H4 (cell line): Measurements from ENCODE around the gene CTSZ. TPM values are rescaled to one million over a fixed set of nuclear protein-coding genes. Genes with fewer than 3 reads are reported as not detected.
A peak's percentile ranks its signal among the peaks of the same experiment; 100 is the strongest.

Source experiments
- DNase-seq: peaks from one replicate; pipeline ENCODE4 v3.0.0-alpha.2; 2015; ENCODE audit warnings: low spot score
- total RNA-seq: library from RNA; depleted of rRNA; stranded (reverse); fragments of >200 nt; shearing (Covaris generic); gene quantifications from 2 replicates; pipeline ENCODE4 v1.2.3, GENCODE V29; 2014

The CTSZ gene
- total RNA-seq, 1 experiment from 2014 or later: 0.17 TPM

DNA sequence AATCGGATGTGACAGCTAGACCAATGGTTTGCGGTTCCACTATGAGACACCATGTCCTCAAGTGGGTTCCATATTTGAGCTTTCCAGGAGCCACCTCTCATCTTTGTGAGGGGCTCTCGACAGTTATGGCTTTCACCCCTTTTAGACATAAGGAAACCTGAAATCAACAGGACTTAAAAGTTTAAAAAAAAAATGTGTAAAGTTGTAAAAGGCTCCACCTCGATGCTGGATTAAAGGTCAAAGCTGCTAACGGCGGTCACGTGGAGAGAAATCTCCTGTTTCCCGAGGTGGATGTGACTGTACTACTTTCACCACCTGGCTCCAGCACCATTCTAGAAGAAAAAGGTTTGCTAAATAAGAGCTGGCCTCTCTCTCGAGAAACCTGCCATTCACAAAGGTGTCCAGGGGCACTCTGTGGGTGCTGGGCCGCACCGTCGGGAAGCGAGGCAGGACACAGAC lies 24.5 kb upstream of the CTSZ start:
- DNase-seq: no peak

DNA sequence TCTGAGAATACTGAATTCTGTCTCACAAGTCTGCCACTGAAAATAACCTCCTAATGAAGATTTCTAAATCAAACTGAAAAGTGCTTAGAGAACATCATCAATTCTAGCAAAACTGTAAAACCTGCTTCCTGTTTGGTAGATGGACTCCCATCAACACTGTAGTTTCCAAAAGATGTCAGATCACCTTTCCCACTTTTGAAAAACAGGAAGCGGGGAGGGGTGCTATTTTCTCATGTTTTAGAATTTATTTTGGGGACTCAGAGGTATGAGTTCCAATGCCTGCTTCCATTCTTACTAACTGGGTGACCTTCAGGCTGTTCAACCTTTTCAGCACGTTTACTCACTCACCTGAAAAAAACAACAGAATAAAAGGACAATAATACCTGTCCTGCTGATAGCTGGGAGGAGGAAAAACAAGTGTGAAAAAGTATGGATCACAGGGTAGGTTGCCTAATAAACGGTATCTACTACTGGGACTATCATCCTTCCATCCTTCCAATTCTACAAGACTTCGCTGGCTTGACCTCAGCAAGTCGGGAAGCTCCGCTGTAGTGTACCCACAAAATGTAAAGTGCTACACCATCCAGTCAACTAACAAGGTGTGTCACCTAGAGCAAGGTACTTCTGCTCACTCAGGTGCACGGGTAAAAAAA lies 24.0 kb upstream of the CTSZ start:
- no peak for DNase-seq

DNA sequence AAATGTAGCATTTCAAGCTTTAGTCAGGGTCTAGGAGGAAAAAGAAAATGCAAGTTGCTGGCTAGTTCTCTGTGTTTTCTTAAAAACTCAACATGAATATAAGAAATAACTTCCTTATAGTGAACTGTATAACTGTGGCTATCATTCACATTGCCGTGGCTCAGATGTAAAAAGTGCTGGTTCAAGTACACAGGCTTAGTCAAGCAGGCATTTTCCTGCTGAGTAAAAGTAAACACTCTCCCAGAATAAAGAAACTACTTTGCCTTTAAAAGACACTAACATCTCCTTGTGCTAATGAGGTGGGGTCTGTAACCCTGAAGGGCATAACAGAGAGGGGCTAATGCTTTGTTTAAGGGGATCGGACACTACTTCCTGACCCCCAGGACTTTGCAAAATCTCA lies 21.8 kb upstream of the CTSZ start:
- no peak for DNase-seq

DNA sequence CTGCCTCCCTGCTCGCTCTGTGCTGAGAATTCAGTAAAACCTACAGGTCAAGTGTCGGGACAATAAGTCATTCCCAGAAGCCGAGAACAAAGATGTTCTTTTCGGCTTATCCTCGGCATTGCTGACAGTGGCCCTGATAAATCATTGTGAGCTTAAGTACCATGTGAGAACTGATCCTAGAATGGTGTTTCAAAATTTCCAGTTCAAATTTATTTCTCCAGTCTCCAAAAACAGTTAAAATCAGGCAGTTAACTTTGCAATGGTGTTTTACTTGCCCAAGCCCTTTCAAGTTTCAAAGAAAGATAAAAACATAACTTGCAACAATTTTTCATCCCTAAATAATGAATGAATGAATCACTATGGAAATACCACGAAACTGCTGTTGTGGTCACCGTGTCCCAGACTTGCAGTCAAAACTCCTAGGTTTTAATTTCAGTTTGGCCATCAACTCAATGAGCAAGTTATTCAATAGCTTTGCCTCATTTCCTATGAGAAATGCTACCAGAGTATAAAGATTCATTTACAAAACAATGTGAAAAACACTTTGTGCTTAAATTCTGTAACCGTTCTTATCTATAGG lies 20.8 kb upstream of the CTSZ start:
- DNase-seq: no peak

DNA sequence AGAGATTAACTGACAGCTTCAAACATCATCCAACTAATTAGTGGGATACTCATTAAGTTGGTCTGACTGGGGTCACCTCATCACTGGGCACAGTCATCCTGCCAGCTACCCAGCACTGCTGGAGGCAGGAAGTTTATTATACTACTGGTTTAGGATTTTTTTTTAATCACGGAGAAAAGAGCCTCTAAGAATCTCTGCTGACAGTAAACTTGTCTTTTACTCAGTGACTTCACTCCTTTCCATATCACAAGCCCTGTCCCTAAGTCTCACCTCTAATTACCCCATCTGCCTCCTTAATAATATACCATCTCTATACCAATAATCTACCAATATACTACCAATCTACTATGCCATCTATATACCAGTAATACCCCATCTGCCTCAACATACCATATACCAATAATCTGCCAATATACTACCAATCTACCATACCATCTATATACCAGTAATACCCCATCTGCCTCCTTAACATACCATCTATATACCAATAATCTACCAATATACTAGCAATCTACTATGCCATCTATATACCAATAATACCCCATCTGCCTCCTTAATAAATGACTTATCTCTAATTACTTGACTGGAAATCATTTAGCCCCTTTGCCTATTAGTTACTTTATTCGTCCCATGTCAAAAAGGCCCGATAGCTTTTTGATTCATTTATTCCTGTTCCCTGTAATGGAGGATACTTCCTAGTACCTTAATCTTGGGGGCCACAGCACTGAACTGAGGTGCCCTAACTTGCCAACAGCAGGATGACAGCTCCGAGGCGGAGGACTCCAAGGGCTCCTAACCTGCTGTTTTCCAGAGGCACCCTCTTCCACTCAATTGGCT lies 20.1 kb upstream of the CTSZ start:
- no peak for DNase-seq

DNA sequence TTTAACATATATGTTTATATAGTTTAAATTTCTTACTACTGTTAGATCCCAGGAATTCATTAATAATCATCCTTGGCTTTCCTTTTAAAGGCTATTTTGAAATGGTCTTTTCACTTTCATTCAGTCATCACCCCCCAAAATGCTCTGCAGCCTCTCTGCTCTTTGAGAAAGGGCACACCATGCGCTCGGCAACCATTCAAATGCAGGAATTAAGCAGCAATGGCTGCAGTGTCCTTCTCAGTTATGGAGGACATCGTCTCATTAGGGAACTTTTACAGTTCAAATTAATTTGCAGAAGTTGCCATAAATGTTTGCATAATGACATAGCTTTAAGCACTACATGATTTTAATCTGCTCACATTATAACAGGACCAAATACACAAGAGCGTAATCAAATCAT lies 18.5 kb upstream of the CTSZ start:
- DNase-seq: no peak

DNA sequence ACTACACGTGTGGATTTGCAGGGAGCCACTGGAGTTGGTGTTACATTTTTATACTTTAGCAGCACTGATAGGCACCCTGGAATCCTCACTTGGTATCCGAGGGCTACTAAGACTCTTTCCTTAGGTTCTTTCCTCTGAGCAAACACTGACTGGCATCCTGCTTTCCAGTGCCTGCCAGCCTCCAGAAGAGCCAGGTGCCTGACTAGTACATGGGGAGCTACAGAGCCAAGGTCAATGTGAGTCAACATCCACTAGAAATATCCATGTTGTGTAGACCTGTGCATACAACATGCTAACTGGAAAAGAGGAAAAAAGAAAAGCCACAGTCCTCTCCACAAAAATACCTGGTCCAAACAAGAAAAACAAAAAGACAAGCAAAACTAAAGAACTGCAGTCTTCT lies 18.0 kb upstream of the CTSZ start:
- no peak for DNase-seq

DNA sequence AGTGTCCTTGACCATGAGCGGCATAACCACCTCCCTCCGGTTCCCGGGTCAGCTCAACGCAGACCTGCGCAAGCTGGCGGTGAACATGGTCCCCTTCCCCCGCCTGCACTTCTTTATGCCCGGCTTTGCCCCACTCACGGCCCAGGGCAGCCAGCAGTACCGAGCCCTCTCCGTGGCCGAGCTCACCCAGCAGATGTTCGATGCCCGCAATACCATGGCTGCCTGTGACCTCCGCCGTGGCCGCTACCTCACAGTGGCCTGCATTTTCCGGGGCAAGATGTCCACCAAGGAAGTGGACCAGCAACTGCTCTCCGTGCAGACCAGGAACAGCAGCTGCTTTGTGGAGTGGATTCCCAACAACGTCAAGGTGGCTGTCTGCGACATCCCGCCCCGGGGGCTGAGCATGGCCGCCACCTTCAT lies 17.1 kb upstream of the CTSZ start:
- no peak for DNase-seq

DNA sequence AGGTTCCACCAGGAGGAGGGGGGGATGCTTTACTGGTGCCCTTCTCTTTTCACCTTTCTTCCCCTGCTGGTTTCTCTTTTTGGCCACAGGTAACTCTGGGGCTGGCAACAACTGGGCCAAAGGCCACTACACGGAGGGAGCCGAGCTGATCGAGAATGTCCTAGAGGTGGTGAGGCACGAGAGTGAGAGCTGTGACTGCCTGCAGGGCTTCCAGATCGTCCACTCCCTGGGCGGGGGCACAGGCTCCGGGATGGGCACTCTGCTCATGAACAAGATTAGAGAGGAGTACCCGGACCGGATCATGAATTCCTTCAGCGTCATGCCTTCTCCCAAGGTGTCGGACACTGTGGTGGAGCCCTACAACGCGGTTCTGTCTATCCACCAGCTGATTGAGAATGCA lies 16.6 kb upstream of the CTSZ start:
- DNase-seq: no peak

DNA sequence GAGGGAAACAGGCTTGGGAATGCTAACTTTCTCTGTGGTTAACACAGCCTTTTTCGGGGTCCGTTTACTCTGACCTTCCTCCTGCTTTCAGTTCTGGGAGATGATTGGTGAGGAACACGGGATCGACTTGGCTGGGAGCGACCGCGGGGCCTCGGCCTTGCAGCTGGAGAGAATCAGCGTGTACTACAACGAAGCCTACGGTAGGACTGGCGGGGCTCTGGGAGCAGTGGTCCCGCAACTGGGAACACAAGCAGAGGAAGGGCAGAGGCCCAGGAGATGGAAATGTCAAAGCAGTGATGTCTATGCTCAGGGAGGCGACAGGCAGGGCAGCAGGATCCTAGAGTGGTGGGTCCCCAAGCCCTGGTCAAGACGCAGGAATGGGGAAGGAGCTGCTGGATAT lies 15.7 kb upstream of the CTSZ start:
- no peak for DNase-seq

DNA sequence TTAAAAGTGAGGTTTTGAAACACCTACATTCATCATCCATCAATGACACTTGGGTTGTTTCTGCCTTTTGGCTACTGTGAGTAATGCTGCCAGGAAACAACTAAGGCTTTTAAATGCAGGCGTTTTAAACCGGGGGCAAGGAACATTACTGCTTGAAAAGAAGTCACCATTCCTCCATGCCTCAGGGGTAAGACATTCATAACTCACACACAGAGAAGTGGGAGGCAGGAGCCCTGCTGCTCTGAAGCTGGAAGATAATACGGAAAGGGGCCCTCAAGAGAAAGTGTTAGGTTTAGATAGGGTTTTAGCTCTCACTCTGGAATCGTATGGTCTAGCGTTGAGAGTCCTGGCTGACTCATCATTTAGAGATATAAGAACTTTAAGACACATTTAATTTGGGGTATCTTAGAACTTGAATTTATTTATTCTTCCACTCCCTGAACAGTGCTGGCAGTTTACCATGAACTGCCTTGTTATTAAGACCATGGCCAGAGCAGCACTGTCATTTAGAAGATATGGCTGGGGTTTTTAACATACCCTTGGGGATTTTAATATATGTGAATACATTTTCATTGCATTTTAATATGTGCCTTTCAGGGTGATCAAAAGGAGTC lies 14.0 kb upstream of the CTSZ start:
- DNase-seq: no peak

DNA sequence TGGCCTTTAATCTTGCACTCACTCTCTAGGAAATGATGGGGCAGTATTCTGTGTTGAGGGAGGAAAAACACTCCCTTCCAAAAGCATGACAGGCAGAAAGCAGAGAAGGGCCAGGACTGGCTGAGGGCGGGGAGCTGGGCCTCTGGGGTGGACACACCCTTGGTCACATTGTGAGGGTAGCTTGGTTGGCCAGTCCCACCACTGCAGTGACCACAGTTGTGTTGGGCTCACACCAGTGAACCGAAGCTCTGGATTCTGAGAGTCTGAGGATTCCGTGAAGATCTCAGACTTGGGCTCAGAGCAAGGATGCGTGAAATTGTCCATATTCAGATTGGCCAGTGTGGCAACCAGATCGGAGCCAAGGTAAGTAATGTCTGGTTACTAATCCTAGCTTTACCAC lies 12.2 kb upstream of the CTSZ start, which contains the start of gene TUBB1:
Gene TUBB1 (plus strand): TSS at position 213 of the 400 bp plus-strand sequence. CDS start 94 bp downstream, at position 307.
- DNase-seq: no peak

DNA sequence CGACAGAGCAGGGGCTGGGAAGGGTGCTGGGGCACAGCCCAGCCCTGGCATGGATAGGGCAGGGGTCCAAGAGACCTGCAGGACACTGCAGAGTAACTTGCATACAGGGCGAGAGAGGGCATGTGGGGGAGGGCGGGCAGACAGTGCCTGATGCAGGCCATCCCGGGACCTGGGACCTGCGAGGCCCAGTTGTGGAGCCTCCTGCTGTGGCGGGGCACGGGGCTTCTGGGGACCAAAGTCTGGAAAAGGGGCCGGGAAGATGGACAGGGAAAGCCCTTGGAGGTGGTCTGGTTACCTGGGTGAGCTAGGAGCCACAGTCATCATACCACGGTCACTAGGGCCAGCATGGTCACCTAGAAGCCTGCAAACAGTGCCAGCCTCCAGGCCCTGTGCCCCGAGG lies 11.8 kb upstream of the CTSZ start:
- no peak for DNase-seq

DNA sequence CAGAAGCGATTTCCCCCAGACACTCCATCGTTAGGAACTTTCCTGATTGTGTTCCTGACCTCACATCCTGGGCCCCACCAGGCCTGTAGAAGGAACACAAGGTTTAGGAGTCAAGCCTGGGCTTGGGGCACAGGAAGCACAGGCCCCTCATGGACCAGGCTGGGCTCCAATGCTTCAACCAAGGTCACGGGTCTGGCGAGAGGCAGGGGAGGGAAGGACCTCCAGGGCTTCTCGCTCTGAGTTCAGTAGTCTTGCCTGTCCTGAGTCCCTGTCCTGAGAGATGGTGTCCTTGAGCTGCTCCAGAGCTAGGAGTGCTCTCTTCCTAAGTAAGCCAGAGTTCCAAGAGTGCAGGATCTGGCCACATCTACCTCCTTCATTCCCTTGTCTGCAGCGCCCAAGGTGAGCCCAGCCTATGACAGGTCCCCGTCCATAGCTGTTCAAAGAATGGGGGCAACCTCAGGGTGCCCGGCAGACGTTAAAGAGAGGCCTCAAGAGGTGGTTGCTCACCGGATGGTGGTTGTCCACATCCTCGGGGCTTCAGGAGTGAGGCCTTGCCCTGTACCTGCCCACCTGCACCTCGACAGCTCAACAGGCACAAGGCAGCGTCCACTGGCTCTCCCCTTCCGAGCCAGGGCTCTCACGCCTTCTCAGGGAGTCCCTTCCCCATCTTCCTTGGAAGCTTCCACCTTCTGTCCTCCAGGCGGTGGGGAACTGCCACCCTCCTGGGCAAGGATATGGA lies 10.6 kb upstream of the CTSZ start:
- no peak for DNase-seq

DNA sequence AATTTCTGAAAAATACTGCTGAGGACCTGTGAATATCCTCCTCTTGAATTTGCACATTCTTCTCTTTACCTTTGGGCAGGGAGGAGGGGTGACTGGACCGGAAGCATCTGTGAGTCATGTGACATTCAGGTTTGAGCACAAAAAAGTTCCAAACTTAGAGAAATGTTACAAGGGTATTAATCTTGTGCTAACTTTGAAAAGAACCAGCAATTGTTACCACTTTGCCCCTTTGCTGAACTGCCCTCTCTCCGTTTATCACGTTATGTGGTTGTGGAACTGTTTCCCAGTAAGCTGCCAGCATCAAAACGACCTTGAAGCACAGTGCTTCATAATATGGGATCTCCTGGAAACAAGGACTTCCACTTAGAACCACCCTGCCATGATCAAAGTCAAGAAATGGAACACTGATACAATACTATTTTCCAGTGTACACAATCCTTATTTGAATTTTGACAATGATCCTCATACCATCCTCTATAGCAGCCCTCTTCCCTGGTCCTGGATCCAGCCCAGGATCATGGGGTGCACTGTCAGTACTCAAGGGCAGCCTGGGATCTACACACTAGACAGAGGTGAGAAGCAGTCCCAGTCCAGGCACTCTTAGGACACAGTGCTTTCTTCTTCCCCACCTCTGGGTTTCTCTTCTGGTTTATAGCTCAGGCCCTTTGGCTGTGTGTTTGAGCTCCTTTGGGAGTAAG lies 9.9 kb upstream of the CTSZ start:
- no peak for DNase-seq

DNA sequence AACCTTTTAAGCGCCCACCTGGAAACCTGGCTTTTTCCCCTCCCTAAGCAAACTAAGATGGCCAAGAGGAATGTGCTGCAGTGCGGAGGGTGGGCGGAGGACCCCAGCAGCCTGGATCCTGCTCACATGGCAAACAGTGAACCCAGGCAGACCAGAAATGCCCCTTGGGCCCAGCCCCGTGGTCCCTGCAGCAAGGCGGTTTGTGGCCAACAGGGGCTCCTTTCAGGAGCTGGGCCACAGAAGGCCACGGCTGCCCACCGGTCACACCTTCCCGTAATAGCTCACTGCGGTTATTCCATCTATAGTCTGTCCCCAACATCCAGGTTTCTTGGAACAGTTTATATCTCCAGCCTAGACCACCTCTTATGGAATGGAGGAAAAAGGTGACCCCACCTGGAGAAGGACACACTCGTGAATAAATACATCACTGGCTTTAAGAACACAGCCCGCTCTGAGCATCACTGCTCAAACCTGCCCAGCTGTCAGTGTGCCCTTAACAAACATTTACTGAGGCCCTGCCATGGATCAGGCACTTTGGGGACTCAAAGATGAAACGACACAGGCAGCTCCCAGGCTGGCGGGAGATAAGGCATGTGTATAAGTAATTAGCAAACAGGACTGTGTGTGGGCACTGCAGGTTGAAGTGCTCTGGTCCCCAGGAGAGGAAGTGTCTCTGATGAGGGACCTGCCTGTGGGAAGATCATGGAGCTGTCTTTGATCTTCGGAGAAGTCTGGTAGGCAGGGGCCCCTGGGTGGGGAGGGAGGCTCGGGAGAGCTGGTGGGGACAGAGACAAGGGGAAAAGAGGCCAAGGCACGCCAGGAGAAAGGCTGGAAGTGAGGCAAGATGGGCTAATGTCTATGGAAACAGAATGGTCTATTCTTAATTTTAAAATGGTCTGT lies 9.0 kb upstream of the CTSZ start:
- no peak for DNase-seq

DNA sequence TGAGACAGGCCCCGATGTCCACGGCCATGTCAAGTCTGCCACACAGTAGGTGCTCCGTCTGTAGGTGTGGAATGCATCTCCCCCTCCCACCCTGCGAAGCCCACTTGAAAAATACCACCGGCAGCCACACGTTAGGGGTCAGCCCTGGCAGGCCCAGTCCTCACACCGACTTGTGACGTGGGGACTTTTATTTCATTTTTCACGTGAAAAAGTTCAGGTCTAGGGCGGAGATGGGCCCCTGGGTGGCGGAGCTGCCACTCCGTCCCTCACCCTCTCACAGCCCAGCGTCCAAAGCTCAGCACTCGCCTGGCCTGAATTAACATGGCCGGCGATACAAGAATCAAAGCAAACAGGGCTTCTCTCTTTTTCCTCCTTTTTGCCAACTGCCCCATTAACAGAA lies 8.4 kb upstream of the CTSZ start:
- DNase-seq: no peak

DNA sequence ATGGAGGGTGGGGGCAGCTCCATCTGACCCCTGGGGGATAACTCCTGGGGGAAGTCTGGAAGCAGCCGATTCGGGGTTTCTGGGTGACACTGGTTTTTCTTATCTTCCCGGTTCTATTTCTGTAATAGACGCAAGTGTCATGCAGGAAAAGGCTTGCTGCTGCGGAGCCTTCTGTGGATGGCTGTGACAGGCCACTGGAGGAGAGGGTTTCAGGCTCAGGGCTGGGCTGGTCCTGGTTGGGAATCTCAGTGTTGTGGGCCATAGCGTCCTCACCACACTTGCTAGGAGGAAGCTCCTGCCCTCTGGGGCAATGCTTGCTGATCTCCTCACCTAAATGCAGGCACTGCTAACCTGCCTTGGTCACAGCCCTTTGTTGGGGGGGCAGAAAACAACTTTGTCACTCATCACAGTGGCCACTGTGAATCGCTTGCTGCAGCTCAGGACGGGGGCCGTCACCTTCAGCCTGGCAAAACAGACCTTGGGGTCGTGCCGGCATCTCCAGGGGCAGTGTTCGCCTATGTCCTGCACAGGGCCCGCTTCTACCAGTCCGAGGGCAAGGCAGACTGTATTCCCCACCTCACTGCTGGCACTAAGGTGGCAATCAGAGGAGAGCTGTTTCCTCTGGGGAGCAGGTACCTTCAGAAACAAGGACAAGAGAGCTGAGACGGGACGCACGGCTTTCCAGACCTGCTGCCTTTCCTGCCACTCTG lies 7.8 kb upstream of the CTSZ start:
- DNase-seq: no peak

DNA sequence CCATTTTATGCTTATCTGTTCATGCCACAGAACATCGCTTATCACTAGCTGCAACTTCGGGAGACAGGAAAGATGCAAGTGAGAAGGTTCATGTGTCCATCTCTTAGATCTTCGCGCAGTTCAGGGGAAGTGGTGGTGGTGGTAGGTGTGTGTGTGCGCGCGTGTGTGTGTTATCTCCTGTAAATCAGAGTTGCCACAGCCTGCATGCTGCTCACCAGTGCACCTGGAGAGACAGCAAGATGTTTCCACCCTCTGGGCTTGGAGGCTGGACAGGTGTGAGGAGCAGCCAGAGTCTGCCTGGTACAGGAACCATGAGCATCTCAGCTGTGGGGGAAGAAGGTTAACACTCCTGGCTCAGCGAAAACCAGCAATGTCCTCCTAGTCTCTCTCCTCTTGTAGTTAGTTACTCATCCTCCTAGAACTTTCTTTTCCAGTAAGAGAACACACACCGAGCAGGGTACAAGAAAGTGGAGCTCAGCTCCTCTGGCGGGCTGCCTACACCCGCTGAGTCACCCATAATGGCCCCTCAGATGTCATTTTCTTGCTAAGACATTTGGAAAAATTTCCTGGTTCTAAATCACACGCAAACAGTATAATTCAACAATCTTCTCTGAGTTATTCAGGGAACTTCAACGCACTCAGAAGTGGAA lies 7.0 kb upstream of the CTSZ start:
- peak; percentile 29 for DNase-seq
